Renal cortical epithelial cell (primary cell): ENCODE measurements around the gene PCBP3. TPM values are rescaled to one million over a fixed set of nuclear protein-coding genes. Genes with fewer than 3 reads are reported as not detected.
"Not testable (repeated sequence)": the region's sequence is repeated elsewhere in the genome, so short reads cannot be mapped to it uniquely, and the experiment has no call there.

Experiments used
- DNase-seq: peaks from one replicate; pipeline ENCODE4 v3.0.0-alpha.2; 2011; ENCODE audit warnings: low read depth
- total RNA-seq: library from RNA; depleted of rRNA; stranded (reverse); fragments of >200 nt; gene quantifications from 2 replicates; pipeline ENCODE4 v1.2.3, GENCODE V29; 2014

The PCBP3 gene
- total RNA-seq, 1 donor from 2014 or later, result 0.15 TPM

DNA sequence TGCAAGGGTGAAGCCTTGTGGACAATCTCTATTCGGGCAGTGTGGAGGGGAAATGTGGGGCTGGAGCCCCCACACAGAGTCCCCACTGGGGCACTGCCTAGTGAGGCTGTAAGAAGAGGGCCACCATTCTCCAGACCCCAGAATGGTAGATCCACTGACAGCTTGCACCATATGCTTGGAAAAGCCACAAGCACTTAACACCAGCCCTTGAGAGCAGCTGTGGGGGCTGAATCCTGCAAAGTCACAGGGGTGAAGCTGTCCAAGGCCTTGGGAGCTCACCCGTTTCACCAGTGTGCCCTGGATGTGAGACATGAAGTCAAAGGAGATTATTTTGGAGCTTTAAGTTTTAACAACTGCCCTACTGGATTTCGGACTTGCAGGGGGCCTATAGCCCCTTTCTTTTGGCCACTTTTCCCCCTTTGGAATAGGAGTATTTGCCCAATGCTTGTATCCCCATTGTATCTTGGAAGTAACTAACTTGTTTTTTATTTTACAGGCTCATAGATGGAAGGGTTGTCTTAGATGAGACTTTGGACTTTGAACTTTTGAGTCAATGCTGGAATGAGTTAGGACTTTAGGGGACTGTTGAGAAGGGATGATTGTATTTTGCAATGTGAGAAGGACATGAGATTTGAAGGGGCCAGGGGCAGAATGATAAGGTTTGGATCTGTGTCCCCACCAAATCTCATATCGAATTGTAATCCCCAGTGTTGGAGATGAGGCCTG, 321.7 kb downstream of the PCBP3 start:
- no peak for DNase-seq

DNA sequence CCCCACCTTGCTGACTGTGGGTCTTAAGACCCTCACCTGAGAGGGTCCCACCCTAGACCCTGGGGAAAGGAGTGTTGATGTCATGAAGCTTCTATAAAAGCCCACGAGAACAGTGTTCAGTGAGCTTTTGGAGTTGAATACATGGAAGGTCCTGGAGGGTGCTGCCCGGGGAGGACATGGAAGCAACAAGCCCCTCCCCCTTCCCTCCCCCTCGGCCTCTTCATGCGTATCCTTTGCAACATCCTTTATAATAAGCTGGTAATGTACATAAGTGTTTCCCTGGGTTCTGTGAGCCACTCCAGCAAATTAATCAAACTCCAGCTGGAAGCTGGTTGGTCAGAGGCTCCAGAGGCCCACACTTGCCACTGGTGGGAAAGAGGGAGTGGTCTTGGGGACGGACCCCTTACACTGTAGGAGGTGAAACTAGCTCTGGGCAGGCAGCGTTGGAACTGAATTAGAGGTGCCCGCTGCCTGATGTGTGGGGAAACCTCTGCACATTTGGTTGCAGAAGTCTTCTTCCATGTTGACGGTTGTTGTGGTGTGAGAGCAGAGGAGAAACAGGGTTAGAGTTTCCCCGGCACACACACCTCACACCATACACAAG, 323.4 kb downstream of the PCBP3 start:
- no peak for DNase-seq

DNA sequence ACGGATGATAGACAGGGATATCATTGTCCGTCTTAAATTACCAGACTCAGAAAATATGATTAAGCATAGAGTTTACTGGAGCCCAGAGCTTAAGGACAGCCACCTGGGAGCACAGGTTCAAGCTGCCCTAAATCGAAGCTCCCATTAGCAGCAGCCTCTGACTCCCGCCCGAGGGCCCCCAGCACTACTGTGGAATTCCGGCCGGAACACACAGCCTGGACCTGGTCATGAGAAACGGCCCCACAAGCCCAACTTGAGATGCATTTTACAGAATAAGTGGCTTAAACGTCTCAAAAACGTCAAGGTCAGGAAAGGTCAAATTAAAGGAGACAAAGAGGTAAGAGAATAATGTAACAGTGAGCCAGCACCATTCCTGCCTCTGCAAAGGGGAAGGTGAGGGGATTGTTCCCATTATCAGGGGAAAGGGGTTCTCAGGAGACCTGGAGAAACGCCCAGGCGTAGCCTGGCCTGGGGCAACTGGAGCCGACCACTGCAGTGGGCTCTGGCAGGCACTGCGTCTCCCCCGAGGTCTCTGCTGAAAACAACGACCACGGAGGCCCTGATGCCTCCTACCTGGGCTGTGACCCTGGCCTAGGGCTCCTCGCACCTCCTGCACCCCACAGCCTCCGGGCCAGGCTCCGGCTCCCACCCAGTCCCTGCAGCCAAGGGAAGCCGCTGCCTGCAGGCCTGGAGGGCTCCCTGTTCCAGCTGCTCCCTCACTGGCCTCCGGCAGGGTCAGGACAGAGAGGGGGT, 326.6 kb downstream of the PCBP3 start:
- DNase-seq, result no peak

DNA sequence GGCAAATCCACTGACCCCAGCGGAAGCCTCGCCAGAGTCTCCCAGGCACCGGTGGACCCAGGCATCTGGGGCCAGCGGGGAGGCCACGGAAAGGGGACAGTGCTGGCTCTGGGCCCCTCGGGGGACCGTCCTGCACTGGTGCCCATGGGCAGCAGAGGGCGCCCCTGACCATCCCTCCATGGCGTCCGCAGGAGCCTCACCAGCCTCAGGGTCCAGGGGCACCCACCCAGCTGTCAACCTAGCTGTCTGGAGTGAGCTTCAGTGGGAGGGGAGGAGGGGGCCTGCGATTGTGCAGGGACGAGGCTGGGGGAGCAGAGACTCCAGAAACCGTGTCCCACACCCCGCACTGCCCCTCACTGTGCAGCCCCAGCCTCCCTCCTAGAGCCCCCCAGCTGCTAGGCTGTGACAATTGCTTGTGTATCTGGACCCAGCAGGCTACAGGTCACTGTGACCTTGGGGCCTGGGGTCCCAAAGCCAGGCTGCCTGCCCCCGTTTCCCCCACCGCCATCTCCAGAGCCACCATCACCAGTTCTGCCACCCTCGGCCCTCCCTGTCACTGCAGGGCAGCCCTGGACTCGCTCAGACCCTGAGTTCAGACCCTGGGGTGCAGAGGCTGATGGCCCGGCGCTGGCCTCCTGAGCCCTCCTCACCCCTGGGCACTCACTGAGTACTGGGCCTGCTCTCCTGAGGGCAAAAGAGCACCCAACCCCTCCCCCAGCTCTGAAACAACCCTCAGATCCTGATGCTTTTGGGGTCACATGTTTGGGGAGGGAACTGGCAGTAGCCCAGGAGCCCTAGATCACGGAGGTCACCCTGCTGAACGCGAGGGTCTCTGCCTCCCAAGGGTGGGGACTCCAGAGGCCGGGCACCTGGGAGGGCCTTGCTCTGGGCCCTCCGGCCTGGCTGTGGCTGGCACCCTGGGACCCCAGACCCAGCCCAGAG, 327.4 kb downstream of the PCBP3 start:
- DNase-seq, result no peak

DNA sequence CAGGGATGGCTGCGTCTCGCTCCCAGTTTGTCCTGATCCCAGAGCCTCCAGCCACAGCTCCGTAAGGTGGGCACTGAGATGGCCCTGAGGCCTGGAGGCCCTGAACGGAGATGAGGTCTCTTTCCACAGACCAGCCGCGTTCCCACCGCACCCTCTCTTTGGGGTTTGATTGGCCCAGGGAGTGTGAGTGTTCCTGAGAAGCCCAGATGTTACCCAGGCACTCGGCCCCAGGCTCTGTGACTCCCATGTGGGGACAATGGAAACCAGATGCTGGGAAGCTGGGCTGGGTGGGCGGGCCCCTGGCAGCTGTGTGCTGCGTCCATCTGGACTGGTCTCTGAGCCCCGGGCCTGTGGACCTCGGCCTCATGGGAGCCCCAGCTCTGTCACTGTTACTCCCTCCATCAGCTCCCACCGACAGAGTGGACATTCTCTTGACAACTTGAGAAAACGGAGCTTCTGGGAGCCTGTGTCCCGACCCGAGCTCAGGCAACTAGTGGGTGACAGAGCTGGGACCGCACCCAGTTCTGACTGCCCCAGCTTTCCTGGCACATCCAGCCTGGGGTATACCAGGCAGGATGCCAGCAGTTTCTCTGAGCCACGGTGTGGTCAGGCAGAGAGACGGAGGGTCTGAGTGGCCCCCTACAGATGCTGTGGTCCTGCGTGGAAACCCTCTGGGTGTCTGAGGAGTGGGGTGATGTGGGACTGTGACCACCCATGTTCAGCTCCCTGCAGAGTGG, 328.3 kb downstream of the PCBP3 start:
- DNase-seq, result no peak

DNA sequence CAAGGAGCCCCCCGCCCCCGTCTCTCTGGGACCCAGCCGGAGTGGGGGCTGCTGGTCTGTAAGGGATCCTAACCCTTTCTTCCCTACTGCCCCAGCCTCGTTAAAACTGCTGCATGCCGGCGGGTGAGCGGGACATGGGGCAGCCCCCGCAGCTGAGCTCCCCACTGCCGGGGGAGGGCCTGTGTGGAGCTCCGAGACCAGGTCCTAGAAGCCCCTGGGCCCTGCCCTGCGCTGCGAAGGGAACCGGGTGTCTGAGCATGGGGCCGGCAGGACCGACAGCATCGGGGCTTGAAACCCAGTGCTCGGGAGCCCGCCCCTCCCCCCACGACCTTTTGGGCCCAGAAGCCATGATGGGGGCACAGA, 328.8 kb downstream of the PCBP3 start:
- no peak for DNase-seq

DNA sequence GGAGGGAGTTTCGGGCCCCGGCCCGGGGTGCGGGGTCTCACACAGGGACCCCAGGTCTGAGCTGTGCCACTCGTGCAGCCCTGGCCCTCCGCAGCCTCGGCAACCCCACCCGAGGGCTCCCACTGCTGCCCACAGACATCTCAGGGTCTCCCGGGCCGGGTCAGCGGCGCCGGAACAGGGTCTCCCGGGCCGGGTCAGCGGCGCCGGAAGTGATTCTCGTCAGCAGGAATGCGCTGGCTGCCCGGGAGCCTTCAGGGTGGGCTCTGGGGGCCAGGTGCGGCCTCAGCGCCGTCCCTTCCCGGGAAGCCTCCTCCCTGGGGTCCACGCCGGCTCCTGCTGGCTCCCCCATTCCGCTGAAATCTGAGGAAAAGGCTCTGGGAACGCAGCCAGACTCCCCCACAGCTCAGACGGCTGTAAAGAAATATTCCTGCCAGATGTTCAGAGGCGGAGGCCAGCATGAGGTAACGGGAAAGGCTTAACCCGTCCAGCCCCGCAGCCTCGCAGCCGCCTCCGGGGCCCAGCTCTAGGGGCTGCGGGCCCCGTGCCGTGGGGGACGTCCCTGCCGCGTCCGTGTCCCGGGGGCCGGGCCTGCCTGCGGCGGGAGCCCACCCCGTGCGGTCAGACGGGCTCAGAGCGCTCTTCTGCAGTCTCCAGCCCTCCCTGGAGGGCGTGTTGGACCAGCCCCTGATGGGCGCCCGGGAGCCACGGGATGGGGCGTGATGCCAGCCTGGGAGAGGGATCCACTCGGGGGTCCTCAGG, 329.4 kb downstream of the PCBP3 start:
- no peak for DNase-seq

DNA sequence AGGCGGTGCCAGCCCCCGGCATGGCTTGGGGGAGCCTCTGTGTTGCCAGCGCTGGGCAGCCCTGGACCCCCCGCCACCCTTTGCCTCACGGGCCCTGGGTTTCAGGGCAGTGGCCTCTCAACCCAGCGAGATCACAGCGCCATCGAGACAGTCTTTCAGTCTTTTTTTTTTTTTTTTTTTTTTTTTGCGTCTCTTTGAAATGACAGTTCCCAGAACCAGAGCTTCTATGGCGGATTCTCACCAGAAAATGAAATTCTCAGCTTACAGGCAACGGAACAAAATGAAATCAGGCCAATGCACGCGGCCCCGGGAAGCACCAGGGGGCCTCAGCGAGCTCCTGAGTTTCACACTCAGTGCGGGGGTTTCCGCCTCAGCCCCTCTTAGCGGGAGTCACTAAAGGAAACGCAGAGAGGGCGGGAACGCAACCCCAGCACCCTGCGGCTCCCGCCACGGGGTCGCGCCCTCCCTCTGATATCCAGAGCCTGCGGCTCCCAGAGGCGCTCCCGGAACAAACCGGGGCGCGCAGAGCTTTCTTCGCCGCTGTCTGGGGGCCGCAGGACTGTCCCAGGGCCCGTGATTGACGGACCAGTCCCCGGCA, 330.0 kb downstream of the PCBP3 start:
- DNase-seq, result peak; percentile 28

DNA sequence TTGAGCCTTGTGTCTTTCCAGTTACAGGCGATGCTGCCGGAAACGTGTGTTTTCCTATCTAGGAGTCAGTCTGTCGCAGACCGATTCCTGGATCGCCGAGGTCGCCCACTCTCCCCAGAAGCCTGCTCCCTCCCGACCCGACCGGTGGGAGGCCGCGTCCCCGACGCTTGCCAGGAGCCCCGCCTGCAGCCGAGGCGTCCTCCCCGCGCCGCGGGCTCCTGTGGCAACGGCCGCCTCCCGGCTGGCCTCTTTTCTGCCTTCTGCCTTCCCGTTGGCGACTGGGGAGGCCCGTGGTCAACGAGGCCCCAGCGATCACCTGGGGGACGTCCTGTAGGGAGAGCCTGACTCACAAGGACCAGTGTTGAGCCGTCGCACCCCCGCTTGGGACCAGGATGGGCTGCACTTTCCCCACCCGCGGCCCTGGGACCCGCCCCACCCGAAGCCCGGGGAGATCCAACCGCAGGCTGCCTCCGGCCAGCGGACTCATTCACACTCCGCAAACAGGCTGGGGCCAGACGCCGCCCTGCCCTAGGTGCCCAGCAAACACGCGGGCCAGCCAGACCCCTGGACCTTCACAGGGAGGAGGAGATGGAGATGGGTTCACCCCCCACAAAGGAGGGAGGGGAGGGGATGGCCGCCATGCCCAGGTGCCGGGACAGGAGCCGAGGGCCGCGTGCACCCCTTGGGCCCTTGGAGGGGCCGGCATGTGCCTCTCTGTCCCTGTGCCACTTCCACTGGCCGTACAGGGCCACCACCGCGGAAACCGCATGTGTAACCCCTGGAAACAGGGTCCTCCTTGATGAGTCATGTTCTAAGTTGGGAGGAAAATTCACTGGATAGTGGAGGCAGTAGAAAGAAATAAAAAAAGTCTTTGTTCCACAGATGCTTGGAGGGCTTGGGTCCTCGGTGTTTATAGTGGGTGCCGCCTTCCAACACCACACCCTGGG, 330.8 kb downstream of the PCBP3 start:
- DNase-seq, result peak; percentile 52

DNA sequence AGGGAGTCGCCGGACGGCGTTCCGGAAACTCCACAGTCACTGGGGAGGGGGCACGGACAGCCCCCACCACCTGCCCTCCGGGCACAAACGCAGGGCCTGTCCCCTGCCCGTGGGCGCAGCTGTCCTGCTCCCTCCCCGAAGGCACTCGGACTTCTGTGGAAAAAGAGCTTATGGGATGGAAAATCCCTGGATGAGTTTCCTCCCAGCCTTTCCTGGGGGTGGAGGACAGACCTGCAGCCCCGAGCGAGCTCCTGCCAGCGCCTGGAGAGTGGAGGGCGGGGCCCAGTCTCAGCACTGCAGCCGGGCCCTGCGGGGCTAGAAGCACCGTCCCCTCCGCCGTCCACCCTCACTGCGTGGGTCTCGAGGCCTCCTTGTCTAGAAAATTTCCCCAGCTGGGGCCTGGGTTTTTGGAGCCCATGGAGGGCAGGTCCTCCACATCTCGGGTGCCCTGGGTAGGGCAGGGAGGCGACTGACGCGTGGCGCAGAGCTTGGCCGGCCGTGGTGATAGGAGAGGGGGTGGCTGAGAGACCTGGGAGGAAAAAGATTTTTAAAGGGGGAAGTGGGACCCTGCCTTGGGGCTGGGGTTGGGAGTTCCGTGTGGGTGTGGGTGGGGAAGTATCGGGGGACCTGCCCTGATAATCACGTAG, 331.6 kb downstream of the PCBP3 start:
- no peak for DNase-seq

DNA sequence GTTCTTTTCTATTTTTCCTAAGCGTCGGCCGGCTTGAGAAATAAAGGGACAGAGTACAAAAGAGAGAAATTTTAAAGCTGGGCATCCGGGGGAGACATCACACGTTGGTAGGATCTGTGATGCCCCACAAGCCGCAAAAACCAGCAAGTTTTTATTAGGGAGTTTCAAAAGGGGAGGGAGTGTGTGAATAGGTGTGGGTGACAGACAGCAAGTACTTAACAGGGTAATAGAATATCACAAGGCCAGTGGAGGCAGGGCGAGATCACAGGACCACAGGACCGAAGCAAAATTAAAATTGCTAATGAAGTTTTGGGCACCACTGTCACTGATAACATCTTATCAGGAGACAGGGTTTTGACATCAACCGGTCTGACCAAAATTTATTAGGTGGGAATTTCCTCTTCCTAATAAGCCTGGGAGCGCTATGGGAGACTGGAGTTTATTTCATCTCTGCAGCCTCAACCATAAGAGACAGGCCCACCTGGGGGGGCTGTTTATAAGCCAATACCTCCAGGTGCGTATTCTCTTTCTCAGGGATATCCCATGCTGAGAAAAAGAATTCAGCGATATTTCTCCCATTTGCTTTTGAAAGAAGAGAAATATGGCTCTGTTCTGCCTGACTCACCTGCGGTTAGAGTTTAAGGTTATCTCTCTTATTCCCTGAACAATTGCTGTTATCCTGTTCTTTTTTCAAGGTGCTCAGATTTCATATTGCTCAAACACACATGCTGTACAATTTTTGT, 332.3 kb downstream of the PCBP3 start:
- not testable (repeated sequence) for DNase-seq

DNA sequence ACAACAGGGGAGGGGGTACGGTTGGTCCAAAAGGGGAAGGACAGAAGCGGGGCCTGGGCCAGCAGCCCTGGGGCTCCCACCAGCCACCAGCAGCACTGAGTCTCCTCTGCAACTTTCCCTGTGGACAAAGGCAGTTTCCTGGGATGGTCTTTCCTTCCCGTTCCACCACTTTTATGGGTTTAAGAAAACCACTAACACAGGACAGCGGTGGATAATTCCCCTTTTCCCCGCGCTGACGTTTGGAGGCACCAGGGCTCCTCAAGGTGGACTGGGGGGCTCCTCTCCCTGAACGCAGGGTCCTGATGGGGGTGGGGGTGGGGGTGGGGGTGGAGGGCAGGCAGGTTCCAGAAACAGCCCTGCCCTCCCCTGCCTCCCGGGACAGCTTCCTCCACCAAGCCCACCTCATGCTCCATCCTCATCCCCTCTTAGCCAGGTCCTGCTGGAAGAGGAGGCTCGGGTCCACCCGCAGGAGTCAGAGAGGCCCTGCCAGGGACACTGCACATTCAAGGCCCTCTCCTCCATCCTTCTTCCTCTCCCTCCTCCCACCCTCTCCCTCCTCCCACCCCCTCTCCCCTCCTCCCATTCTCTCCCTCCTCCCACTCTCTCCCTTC, 333.3 kb downstream of the PCBP3 start:
- no peak for DNase-seq

DNA sequence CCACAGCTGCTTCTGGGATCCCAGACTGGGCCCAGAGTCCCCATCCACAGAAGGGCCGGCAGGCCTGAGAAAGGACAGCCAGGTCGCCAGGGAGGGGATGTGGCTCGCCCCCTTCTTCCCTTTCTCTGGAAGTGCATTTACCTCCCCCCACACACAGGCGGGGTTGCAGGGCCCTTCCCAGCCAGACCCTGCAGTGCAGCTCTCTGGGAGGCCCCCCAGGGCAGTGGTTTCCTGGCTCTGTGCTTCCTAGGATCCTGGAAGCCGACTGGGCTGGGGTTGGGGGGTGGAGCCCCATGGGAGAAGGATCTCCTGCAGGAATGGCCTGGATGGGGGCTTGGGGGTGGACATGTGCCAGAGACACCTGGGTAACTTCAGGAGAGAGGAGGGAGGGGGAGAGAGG, 333.9 kb downstream of the PCBP3 start:
- DNase-seq, result no peak

DNA sequence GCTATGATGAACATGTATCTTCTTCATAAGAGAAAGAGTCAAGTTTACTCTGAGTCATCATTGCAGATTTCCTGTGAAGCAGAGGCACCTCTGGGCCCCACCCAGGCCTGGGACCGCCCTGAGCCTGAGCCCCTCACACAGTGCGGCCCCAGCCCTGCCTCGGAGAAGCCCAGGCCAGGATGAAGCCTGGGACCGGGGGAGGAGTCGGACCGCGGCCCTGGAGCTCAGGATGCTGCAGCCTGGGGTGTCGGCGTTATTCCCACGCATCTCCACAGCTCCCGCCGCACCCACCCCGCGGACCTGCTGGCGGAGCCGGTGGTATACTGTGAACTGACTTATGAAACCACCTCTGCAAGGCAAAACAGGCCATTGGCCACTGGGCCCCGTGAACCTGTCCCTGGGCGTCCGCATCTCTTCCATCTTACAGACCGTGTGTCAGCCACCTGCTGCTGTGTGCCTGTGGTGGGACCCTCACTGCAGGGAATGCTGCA, 335.7 kb downstream of the PCBP3 start:
- DNase-seq, result no peak

DNA sequence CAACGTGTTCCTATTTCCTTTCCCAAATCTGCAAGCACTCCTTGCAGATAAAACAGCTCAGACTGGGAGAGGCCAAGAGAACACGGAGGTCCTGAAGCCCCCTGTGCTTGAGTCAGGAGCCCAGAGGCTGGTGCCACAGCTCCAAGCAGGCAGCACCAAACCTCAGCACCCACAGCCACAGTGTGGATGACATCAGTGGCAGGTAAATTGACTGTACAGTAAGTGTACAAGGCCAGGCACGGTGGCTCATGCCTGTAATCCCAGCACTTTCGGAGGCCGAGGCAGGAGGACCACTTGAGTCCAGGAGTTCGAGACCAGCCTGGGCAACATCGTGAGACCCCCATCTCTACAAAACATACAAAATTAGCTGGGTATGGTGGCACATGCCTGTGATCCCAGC, 336.1 kb downstream of the PCBP3 start:
- DNase-seq, result no peak

DNA sequence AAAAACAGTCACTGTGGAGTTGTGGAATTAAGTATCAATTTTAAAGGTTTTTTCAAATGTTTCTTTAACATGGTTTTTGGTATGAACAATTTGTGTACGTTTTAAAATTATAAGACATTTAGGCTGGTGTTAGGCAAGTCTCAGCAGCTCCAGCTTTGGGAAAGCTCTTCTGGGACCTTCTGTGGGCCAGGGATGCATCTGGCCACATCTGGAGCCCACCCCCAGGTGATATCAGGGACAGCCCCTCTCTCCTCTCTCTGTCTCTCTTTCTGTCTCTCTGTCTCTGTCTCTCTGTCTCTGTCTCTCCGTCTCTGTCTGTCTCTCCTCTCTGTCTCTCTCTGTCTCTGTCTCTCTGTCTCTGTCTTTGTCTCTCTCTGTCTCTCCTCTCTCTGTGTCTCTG, 336.7 kb downstream of the PCBP3 start:
- no peak for DNase-seq

DNA sequence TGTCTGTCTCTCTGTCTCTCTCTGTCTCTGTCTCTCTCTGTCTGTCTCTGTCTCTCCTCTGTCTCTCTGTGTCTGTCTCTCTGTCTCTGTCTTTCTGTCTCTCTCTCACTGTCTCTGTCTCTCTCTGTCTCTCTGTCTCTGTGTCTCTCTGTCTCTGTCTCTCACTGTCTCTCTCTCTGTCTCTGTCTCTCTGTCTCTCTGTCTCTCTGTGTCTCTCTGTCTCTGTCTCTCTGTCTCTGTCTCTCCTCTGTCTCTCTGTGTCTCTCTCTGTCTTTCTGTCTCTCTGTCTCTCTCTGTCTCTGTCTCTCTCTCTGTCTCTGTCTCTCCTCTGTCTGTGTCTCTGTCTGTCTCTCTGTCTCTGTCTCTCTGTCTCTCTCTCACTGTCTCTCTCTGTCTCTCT, 337.2 kb downstream of the PCBP3 start:
- no peak for DNase-seq
